GM10266 (cell line): ENCODE results near the gene MSRB1.
"Not testable (repeated sequence)": the region's sequence is repeated elsewhere in the genome, so short reads cannot be mapped to it uniquely, and the experiment has no call there.

Source experiments
- DNase-seq: peaks from one replicate; pipeline ENCODE4 v3.0.0; 2012; ENCODE audit errors: extremely low spot score
- CTCF ChIP-seq: IDR thresholded peaks from 2 replicates; pipeline ENCODE4 v1.5.1; 2012; ENCODE audit warnings: mild to moderate bottlenecking, low read depth; ENCODE audit not compliant: control insufficient read depth, insufficient read depth; ENCODE audit errors: missing control alignments

Gene MSRB1

DNA sequence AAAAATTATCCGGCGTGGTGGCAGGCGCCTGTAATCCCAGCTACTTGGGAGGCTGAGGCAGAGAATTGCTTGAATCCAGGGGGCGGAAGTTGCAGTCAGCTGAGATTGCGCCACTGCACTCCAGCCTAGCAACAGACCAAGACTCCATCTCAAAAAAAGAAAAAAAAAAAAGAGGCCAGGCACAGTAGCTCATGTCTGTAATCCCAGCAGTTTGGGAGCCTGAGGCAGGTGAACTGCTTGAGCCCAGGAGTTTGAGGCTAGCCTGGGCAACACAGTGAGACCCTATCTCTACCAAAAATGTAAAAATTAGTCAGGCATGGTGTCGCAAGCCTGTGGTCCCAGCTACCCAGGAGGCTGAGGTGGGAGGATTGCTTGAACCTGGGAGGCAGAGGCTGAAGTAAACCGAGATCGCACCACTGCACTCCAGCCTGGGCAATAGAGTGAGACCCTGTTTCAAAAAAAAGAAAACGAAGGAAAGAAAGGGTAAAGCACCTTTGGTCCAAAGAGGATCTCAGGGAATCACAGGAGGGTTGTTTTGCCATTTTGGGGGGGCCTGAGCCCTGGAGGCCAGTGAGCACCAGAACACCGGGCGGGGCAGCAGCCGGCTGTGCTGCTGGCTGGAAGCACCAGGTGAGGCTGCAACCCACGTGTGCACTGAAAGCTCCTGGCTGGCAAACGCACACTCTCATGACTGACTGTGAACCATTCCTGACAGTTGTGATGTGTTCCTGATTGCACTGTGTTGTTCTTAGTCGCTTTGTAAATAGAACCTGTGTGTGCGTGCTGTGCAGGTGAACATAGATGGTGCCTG, 43.2 kb downstream of the MSRB1 start:
- no peak for DNase-seq

DNA sequence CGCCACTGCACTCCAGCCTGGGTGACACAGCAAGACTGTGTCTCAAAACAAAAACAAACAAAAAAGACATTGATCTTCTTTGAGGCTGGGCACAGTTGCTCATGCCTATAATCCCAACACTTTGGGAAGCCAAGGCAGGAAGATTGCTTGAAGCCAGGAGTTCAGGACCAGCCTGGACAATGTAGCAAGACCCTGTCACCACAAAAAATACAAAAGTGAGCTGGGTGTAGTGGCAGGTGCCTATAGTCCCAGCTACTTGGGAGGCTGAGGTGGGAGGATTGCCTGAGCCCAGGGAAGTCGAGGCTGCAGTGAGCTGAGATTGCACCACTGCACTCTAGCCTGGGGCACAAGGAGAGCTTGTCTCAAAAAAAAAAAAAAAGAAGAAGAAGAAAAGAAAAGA, 45.3 kb downstream of the MSRB1 start:
- not testable (repeated sequence) for DNase-seq

More for the DNA sequence above, 43.2 kb downstream of the MSRB1 start:
- TF ChIP-seq CTCF: no peak

DNA sequence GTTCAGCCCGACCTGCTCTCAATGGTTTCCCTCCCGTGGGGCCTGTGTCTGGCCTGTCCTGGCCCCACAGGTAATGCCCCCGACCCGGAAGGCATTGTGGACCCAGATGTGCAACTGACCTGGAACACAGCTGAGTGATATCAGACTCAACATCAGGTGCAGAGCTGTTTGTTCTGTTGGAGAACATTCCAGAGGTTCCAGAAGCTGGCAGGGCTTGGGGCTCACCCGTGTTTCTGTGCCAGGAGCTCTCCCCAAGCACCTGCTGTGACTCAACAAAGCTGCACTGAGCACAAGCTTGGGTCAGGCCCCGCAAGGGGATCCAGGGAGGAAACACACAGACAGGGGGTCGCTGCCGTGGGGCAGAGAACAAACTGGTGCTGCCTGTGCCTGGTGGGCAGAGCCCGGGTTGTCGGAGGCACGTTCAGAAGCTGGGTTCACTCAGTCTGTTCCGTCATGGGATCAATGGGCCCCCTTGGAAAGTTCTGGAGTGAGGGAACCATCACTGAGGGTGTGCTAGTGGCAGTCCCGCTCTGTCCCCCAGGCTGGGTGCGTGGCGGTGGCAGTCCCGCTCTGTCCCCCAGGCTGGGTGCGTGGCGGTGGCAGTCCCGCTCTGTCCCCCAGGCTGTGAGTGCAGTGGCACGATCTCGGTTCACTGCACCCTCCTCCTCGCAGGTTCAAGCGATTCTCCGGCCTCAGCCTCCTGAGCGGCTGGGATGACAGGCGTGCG, 46.9 kb downstream of the MSRB1 start:
- TF ChIP-seq CTCF: no peak
- no peak for DNase-seq

DNA sequence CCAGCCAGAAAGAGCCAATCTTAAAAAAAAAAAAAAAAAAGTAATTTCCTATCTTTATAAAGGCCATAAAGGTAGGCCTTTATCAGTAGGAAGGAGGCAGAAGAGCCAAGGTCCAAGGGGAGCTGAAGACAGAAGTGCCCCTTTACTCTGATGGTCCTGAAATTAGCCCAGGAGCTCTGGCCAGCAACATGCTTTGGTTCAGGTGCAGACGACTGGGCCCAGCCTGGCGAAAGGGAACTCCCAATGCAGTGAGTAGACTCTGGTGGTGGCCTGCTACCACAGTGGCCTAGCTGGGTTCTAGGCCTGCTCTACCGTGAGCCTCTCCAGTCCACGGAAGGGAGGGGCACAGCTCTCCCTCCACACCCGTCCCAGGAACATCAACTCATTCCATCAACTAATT, 47.9 kb downstream of the MSRB1 start:
- no peak for TF ChIP-seq CTCF
- DNase-seq: no peak

DNA sequence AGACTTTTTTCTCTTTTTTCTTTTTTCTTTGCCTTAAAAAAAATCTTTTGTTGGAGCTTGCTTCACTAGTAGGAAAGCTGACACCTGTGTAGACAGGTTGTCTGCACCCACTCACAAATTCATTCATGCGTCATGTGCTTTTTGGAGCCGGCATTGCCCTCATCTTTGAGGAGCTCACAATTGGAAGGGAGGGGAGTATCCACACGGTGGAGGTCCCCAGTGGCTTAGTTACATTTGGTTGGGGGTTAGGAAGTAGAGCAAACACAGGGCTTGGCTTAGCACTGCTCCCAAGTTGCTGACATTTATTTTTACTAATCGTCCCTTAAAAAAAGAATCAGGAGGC, 52.3 kb downstream of the MSRB1 start:
- no peak for DNase-seq
- no peak for TF ChIP-seq CTCF

DNA sequence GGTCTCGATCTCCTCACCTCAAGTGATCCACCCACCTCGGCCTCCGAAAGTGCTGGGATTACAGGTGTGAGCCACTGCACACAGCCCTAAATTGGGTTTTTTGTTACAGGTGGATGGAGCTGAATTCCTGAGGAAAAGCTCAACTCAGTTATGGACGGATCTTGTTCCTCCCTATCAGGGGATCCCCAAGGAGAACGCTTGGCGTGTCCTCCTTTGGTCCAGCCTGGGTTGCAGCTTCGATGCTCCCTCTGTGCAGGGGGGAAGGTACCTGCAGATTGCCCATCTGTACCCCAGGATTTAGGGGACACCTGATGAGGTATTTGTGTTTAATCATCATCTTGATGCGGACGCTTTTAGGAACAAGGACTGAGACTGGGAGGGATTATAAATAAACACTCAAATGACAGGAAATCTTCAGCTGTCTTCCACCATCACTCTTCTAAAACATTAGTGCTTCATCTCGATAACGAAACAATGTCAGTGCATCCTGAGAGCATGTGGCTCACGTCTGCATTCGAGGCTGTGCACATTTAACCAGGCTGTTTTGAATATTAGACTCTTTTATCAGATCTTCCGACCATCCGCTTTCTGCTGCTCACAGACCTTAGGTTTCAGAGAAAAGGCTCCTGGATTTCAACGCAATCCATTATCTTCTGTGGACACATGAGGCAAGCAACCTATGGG, 52.8 kb downstream of the MSRB1 start:
- TF ChIP-seq CTCF: no peak
- DNase-seq: no peak
